PFSK-1 (cell line): ENCODE measurements around the gene IL1RAPL2.

Experiments
- FOXP2 ChIP-seq: optimal IDR thresholded peaks from 2 replicates; pipeline ENCODE3; 2011; ENCODE audit warnings: borderline replicate concordance, control low read depth, inconsistent platforms; ENCODE audit not compliant: insufficient read depth; ENCODE audit errors: extremely low read length, extremely low read depth
- POLR2AphosphoS5 ChIP-seq: IDR thresholded peaks from 2 replicates; pipeline ENCODE4 v1.6.1; 2012; ENCODE audit warnings: low read depth, mild to moderate bottlenecking, control low read depth, low read length, moderate library complexity
- SIN3A ChIP-seq: IDR thresholded peaks from 2 replicates; pipeline ENCODE4 v1.6.1; 2012; ENCODE audit warnings: mild to moderate bottlenecking, low read length, moderate library complexity, borderline replicate concordance; ENCODE audit not compliant: insufficient read depth
- TAF1 ChIP-seq: IDR thresholded peaks from 2 replicates; pipeline ENCODE4 v1.6.1; 2012; ENCODE audit warnings: low read length, control low read depth, borderline replicate concordance; ENCODE audit not compliant: insufficient read depth
- TF ChIP-seq, protein P1 (sequence below), 2 experiments: IDR thresholded peaks; 2 replicates each; pipeline versions ENCODE4 v1.6.1 to v1.8.0; 2011 to 2012; ENCODE audit warnings: low read depth in 2 of 2, low read length in 2 of 2, control low read depth in 1 of 2, inconsistent platforms in 1 of 2, mild to moderate bottlenecking in 1 of 2, moderate library complexity in 1 of 2; ENCODE audit not compliant: insufficient read depth in 1 of 2

IL1RAPL2 gene

DNA sequence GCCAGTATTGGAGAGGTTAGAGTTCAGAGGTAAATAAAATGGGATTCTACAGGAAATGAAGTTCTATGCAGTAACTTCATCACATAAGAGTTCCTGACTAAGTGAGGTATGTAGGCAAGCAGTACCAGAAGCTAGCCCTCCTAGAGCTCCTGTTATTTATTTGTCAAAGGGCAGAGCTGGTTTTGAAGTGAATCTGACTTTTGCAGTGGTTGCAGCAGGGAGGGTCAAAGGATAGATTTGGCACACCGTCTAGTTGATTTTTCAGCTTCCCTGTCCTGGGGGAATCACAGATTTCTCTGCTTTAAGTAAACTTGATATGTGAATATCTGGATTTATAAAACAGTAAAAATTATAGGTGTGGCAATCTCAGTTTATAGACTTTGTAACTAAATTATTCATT lies 130.7 kb downstream of the IL1RAPL2 start:
- TF ChIP-seq FOXP2: no peak
- TF ChIP-seq POLR2AphosphoS5: no peak
- TF ChIP-seq, protein P1, sequence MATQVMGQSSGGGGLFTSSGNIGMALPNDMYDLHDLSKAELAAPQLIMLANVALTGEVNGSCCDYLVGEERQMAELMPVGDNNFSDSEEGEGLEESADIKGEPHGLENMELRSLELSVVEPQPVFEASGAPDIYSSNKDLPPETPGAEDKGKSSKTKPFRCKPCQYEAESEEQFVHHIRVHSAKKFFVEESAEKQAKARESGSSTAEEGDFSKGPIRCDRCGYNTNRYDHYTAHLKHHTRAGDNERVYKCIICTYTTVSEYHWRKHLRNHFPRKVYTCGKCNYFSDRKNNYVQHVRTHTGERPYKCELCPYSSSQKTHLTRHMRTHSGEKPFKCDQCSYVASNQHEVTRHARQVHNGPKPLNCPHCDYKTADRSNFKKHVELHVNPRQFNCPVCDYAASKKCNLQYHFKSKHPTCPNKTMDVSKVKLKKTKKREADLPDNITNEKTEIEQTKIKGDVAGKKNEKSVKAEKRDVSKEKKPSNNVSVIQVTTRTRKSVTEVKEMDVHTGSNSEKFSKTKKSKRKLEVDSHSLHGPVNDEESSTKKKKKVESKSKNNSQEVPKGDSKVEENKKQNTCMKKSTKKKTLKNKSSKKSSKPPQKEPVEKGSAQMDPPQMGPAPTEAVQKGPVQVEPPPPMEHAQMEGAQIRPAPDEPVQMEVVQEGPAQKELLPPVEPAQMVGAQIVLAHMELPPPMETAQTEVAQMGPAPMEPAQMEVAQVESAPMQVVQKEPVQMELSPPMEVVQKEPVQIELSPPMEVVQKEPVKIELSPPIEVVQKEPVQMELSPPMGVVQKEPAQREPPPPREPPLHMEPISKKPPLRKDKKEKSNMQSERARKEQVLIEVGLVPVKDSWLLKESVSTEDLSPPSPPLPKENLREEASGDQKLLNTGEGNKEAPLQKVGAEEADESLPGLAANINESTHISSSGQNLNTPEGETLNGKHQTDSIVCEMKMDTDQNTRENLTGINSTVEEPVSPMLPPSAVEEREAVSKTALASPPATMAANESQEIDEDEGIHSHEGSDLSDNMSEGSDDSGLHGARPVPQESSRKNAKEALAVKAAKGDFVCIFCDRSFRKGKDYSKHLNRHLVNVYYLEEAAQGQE (IDR thresholded peaks at IDR 0.05; ENCODE audit: insufficient read depth in 1 of 2, low read depth in 2 of 2, low read length in 2 of 2): no peak
- TF ChIP-seq TAF1: no peak
- no peak for TF ChIP-seq SIN3A

DNA sequence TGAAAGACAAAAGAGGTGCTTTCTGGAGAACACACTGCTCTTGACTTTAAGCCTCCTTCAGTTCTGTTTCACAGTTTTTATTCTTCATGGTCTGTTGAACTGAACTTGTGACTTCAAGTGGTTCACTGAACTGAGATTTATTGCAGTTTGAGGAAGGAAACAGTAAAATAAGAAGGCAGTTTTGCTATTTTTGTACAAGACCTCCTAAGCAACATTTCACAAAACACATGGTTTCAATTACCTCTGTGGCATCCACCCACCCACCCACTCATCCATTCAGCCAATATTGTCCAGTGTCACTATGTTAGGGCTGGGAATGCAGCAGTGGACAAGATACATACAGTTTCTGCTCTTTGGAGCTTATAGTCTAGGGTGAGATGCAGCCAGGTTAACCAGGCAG lies 131.3 kb downstream of the IL1RAPL2 start:
- no peak for TF ChIP-seq TAF1
- TF ChIP-seq POLR2AphosphoS5: no peak
- no peak for TF ChIP-seq FOXP2
- TF ChIP-seq SIN3A: no peak
- TF ChIP-seq, protein P1 (IDR thresholded peaks at IDR 0.05; ENCODE audit: insufficient read depth in 1 of 2, low read depth in 2 of 2, low read length in 2 of 2): no peak

DNA sequence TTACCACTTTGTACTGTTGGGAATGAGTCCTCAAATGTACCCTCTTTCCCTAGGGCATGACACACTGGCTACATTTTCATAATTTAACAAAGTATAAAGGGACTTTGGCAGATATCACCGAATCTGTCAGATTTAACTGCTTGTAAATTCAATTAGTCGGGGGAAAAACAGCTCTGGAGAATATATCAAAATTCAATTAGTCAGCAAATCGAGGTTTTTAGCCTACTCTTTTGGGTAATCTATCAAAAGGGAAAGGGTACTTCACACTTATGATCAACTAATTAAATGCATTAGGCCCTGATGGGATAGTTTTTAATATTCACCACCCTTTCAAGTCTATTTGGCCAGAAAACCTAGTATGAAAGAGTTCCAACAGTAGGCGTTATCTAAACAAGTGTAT lies 141.0 kb downstream of the IL1RAPL2 start:
- no peak for TF ChIP-seq SIN3A
- no peak for TF ChIP-seq POLR2AphosphoS5
- TF ChIP-seq FOXP2: no peak
- TF ChIP-seq, protein P1 (IDR thresholded peaks at IDR 0.05; ENCODE audit: insufficient read depth in 1 of 2, low read depth in 2 of 2, low read length in 2 of 2): no peak
- TF ChIP-seq TAF1: no peak

DNA sequence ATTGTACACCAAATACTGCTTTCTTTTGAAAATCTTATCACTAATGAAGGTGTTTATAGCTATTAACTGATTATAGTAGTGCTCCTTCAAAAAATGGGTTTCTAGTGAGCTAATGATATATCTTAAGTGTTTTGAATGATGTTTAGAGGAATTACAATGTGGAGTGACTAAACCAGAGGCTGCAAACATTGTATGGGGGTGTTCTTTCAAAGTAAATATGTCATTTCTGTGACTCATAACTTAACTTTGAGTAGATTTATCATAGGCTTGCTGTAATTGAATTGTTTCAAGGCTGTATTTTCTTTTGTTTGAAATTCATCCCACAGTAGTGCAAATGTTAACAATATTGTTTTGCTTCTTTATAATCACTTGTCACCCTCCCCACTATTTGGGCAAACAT lies 141.6 kb downstream of the IL1RAPL2 start:
- no peak for TF ChIP-seq FOXP2
- TF ChIP-seq POLR2AphosphoS5: no peak
- TF ChIP-seq, protein P1 (IDR thresholded peaks at IDR 0.05; ENCODE audit: insufficient read depth in 1 of 2, low read depth in 2 of 2, low read length in 2 of 2): no peak
- no peak for TF ChIP-seq TAF1
- TF ChIP-seq SIN3A: no peak

DNA sequence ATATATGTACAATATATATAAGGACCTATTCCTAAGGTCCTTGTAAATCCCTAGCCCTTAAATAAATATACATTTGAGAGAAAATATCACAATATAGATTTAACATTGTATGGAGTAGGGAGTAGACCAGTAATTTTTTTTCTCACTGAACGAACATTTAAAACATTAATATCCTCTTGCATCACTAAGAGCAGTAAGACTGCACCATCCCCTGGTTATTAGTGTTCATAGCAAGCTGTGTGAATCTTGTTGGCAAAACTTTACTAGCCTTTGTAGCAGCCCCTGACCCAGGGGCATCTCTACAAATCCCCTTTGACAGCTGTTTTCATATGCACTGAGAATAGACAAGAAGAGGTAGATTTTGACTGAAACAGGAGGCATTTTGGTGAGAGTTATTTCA lies 146.5 kb downstream of the IL1RAPL2 start:
- TF ChIP-seq SIN3A: no peak
- TF ChIP-seq, protein P1 (IDR thresholded peaks at IDR 0.05; ENCODE audit: insufficient read depth in 1 of 2, low read depth in 2 of 2, low read length in 2 of 2): no peak
- no peak for TF ChIP-seq TAF1
- no peak for TF ChIP-seq FOXP2
- no peak for TF ChIP-seq POLR2AphosphoS5
